HepG2 (cell line): ENCODE measurements around the gene SYT15B. TPM values are rescaled to one million over a fixed set of nuclear protein-coding genes. Genes with fewer than 3 reads are reported as not detected.
"Not testable (repeated sequence)": the region's sequence is repeated elsewhere in the genome, so short reads cannot be mapped to it uniquely, and the experiment has no call there.

Experiments used
- ATAC-seq: fragments of 200-7000 bp; cut with Tn5 transposase; 3 replicates; pipeline ENCODE4 v1.9.1; 2020; ENCODE audit warnings: mild to moderate bottlenecking, moderate library complexity
- BruUV-seq: library from RNA; stranded (reverse); fragments of 400-500 nt; replicated peaks from 2 replicates; lab custom pipeline; 2021; lab: Mats Ljungman, UMichigan
- CTCF ChIA-PET: fragments of 300-600 bp; formaldehyde crosslinking; extraction: SDS; loops from one replicate; lab custom pipeline; 2021; ENCODE audit warnings: low total read pairs, inconsistent platforms, low intra/inter-chr PET ratio; lab: Yijun Ruan, JAX
- POLR2A ChIA-PET: fragments of 350-600 bp; sonication (Branson Sonifier 250); formaldehyde crosslinking; loops from one replicate; lab custom pipeline; 2020; ENCODE audit warnings: antibody characterized with exemption, inconsistent platforms; lab: Yijun Ruan, JAX
- DNase-seq: peaks from one replicate; pipeline ENCODE4 v3.0.0-alpha.2; 2015; ENCODE audit warnings: low spot score
- FAIRE-seq: peaks from 3 replicates; lab custom pipeline; 2011; peaks lifted over from hg19 to GRCh38; lab: Jason Lieb, UNC
- H2AFZ ChIP-seq: one replicate; pipeline ENCODE4 v1.6.1; 2011; ENCODE audit warnings: low read length, inconsistent platforms
- H3K27ac ChIP-seq: fragments of 300-600 bp; 3 replicates; pipeline ENCODE4 v1.8.0; 2011; ENCODE audit warnings: mixed run types, mild to moderate bottlenecking, mixed read lengths, low read length, inconsistent platforms; ENCODE audit not compliant: insufficient read depth; ENCODE audit errors: extremely low read length
- H3K27me3 ChIP-seq, 2 experiments: fragments of 200-600 bp in 1 of 2; 2 replicates in 1 of 2; 3 replicates in 1 of 2; pipeline versions ENCODE4 v1.6.0 to v1.8.0; 2011; ENCODE audit warnings: low read length in 2 of 2, mild to moderate bottlenecking in 2 of 2, moderate library complexity in 2 of 2, inconsistent platforms in 1 of 2; ENCODE audit not compliant: insufficient read depth in 2 of 2, control insufficient read depth in 1 of 2
- H3K36me3 ChIP-seq, 2 experiments: fragments of 200-600 bp in 1 of 2; replicated peaks in 1 of 2; 2 replicates in 1 of 2; 3 replicates in 1 of 2; pipeline versions ENCODE4 v1.5.1 to v1.8.0; 2011; ENCODE audit warnings: low read length in 2 of 2, inconsistent platforms in 1 of 2; ENCODE audit not compliant: insufficient read depth in 2 of 2, control insufficient read depth in 1 of 2
- H3K4me1 ChIP-seq: 2 replicates; pipeline ENCODE4 v1.5.1; 2012; ENCODE audit warnings: low read length, inconsistent platforms; ENCODE audit not compliant: insufficient read depth
- H3K4me2 ChIP-seq: 2 replicates; pipeline ENCODE4 v1.6.0; 2011; ENCODE audit warnings: low read depth, low read length, inconsistent platforms
- H3K4me3 ChIP-seq, 3 experiments: fragments of 200-600 bp in 1 of 3; sonication (generic), shearing (Covaris generic) in 1 of 3; replicated peaks in 1 of 3; 2 replicates each; pipeline ENCODE4 v1.5.1; 2011 to 2016; ENCODE audit warnings: low read length in 3 of 3, inconsistent platforms in 2 of 3, low read depth in 2 of 3, mild to moderate bottlenecking in 2 of 3, control low read depth in 1 of 3, mixed read lengths in 1 of 3; ENCODE audit not compliant: insufficient read depth in 1 of 3
- H3K79me2 ChIP-seq: one replicate; pipeline ENCODE4 v1.6.1; 2011; ENCODE audit warnings: low read length, inconsistent platforms; ENCODE audit not compliant: insufficient read depth
- H3K9ac ChIP-seq: 2 replicates; pipeline ENCODE4 v1.6.0; 2011; ENCODE audit warnings: mild to moderate bottlenecking, low read depth, low read length, inconsistent platforms; ENCODE audit not compliant: insufficient read depth
- H3K9me3 ChIP-seq: 2 replicates; pipeline ENCODE4 v1.5.1; 2012; ENCODE audit warnings: mild to moderate bottlenecking, low read length
- H4K20me1 ChIP-seq: 2 replicates; pipeline ENCODE4 v1.6.0; 2011; ENCODE audit warnings: inconsistent platforms, mild to moderate bottlenecking, low read length, moderate library complexity; ENCODE audit not compliant: insufficient read depth
- RBFOX2 ChIP-seq: fragments of 200-400 bp; formaldehyde crosslinking; IDR thresholded peaks from 2 replicates; pipeline ENCODE4 v1.6.1; 2017; ENCODE audit warnings: low read depth, mild to moderate bottlenecking, low read length
- ZFY ChIP-seq: sonication (generic); formaldehyde crosslinking; IDR thresholded peaks from 2 replicates; pipeline ENCODE4 v1.4.0; 2020; ENCODE audit warnings: missing genetic modification reagents
- WGBS: methylation state at CpG from one replicate; pipeline ENCODE4 v1.1.6; 2017; ENCODE audit warnings: low lambda C conversion rate; 5-methylcytosine and 5-hydroxymethylcytosine counted together
- in situ Hi-C: cut with HindIII; loops from 2 replicates; pipeline ENCODE4 v1.10.0; 2017; ENCODE audit warnings: low pct_unique_long_range_greater_than_20kb; ENCODE audit not compliant: extremely low pct_ligation_motif_present
- intact Hi-C: fragments of 100-400 bp; cut with micrococcal nuclease; formaldehyde crosslinking; loops from one replicate; pipeline ENCODE4 v1.10.0; 2022; ENCODE audit not compliant: unreplicated experiment
- polyA plus RNA-seq, 8 experiments: library from polyadenylated mRNA; depleted of rRNA in 3 of 8; stranded (reverse) in 7 of 8; unstranded in 1 of 8; fragments of >200 nt; fragmentation: Illumina TruSeq in 4 of 8; extraction: Trizol in 4 of 8; gene quantifications; 2 replicates each; pipeline versions ENCODE4 v1.2.1 to v1.2.3, GENCODE V29; 2011 to 2016; ENCODE audit warnings: low read depth in 4 of 8, missing spikeins in 1 of 8, mixed read lengths in 1 of 8; ENCODE audit not compliant: insufficient read depth in 1 of 8
- total RNA-seq, 5 experiments: library from RNA; depleted of rRNA; stranded (reverse); fragments of >200 nt; fragmentation: Illumina TruSeq; extraction: Trizol; gene quantifications; 2 replicates each; pipeline ENCODE4 v1.2.3, GENCODE V29; 2016; ENCODE audit warnings: low read depth in 1 of 5

The SYT15B gene
- total and polyA plus RNA-seq, 2 of the 13 experiments (the other 11 are each of a cell fraction or from before 2014, with no cell fraction given): not detected

GRCh38 chr10:47744881-47745280 is 18.5 kb downstream of the SYT15B start:
- H3K4me1 ChIP-seq, in situ Hi-C loops, POLR2A ChIA-PET, H3K27me3 ChIP-seq, FAIRE-seq, H4K20me1 ChIP-seq, H2AFZ ChIP-seq, DNase-seq, intact Hi-C loops, H3K4me3 ChIP-seq, H3K4me2 ChIP-seq, BruUV-seq, H3K79me2 ChIP-seq, ATAC-seq, H3K9me3 ChIP-seq, H3K36me3 ChIP-seq, H3K27ac ChIP-seq, CTCF ChIA-PET, H3K9ac ChIP-seq: not testable (repeated sequence)
- 47% methylated on average over 1 of the region's 4 CpGs for whole genome bisulfite sequencing

DNA sequence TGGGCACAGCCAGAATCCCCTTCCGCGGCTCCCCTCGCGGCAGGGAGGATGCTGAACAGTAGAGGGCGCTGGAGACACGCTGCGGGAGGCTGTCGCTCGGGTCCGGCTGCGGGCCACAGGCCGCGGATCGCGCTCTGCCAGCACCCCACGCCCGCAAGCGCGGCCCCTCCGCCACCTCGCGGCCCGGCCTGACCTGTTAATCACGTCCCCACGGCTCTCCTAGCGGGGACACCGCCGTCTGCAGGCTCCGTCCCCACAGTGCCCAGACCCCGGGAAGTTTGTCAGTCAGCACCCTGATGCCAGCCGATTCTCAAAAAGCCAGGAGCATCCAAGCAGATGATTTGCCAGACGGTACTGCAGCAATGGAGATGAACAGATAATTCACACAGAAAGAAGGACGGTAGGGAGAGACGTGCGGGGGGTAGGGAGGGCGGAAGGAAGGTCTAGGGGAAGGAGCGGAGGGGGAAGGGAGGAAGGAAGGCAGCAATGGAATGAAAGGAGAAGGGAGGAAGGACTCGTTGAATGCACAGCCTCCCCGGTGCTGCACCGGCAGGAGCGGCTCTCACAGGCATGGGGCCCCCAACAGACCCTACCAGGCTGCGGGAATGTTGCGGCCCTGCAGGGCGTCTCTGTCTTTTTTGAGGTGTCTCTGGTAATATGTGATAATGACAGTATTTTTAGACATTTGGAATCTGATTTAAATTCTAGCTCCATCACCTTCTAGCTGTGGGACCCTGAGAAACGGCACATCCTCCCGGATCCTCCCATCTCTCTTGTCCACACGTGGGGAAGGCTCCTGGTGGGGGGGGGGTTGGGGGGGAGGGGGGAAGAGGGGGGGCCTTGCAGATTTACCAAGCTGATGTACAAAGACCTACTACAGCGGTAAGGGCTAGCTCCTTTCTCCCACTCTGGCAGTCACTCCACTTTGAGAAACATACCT is 19.5 kb downstream of the SYT15B start:
- FAIRE-seq, in situ Hi-C loops, intact Hi-C loops, H3K4me1 ChIP-seq, POLR2A ChIA-PET, CTCF ChIA-PET, H3K27ac ChIP-seq, H3K9me3 ChIP-seq, H2AFZ ChIP-seq, H3K27me3 ChIP-seq, H4K20me1 ChIP-seq, BruUV-seq, H3K79me2 ChIP-seq, H3K36me3 ChIP-seq, DNase-seq: not testable (repeated sequence)
- WGBS: under 1% methylated on average over 16 of the region's 48 CpGs
- Histone ChIP-seq H3K4me3 (peak overlapping the region; percentile 30 to 61 (median 61); a peak in 5 of 6 replicates), H3K9ac (0 out of 2 replicates have a peak overlapping the region, but pooled peaks have one; percentile 39), H3K4me2 (peak overlapping the region; percentile 1; the same call in 1 of the 2 replicates)
- TF ChIP-seq RBFOX2 (0 out of 2 replicates have a peak, but pooled peaks have one; percentile 37), ZFY (CRISPR knock-in tag) (0 out of 2 replicates have a peak, but pooled peaks have one; percentile 31)
- peak; percentile 97 for ATAC-seq
